Glutamatergic neuron (in vitro differentiated cells): ENCODE measurements around the gene SUMF1. TPM values are rescaled to one million over a fixed set of nuclear protein-coding genes. Genes with fewer than 3 reads are reported as not detected.
A peak's percentile ranks its signal among the peaks of the same experiment; 100 is the strongest.

Experiments
- DNase-seq: peaks from one replicate; pipeline ENCODE4 v3.0.0; 2022
- H3K27ac Mint-ChIP-seq: one replicate; pipeline ENCODE4 v1.8.0; 2020; ENCODE audit warnings: mild to moderate bottlenecking, mixed read lengths, inconsistent platforms; ENCODE audit not compliant: unreplicated experiment
- H3K27me3 Mint-ChIP-seq: one replicate; pipeline ENCODE4 v1.8.0; 2020; ENCODE audit warnings: mild to moderate bottlenecking, moderate library complexity, mixed read lengths, inconsistent platforms; ENCODE audit not compliant: unreplicated experiment
- H3K36me3 Mint-ChIP-seq: one replicate; pipeline ENCODE4 v1.8.0; 2020; ENCODE audit warnings: mild to moderate bottlenecking, mixed read lengths, inconsistent platforms; ENCODE audit not compliant: unreplicated experiment
- H3K4me1 Mint-ChIP-seq: one replicate; pipeline ENCODE4 v1.8.0; 2020; ENCODE audit warnings: mild to moderate bottlenecking, low read depth, mixed read lengths, inconsistent platforms; ENCODE audit not compliant: unreplicated experiment
- H3K4me3 Mint-ChIP-seq: one replicate; pipeline ENCODE4 v1.8.0; 2020; ENCODE audit warnings: mild to moderate bottlenecking, mixed read lengths, inconsistent platforms; ENCODE audit not compliant: unreplicated experiment
- H3K9me3 Mint-ChIP-seq: one replicate; pipeline ENCODE4 v1.8.0; 2020; ENCODE audit warnings: mild to moderate bottlenecking, moderate library complexity, mixed read lengths, inconsistent platforms; ENCODE audit not compliant: unreplicated experiment
- CTCF ChIP-seq: fragments of 200-600 bp; sonication (generic); IDR thresholded peaks from one replicate; pipeline ENCODE4 v1.5.0; 2021; ENCODE audit not compliant: partially characterized antibody, unreplicated experiment
- total RNA-seq: library from RNA; stranded (reverse); fragmentation: NEBNext Ultra II Directional; extraction: Animal tissue kit (Norgen Biotek cat#: 25700); gene quantifications from one replicate; pipeline ENCODE4 v1.2.1, GENCODE V29; 2021; ENCODE audit not compliant: unreplicated experiment

Gene SUMF1
- total RNA-seq, 1 donor from 2014 or later = 7.2 TPM

DNA sequence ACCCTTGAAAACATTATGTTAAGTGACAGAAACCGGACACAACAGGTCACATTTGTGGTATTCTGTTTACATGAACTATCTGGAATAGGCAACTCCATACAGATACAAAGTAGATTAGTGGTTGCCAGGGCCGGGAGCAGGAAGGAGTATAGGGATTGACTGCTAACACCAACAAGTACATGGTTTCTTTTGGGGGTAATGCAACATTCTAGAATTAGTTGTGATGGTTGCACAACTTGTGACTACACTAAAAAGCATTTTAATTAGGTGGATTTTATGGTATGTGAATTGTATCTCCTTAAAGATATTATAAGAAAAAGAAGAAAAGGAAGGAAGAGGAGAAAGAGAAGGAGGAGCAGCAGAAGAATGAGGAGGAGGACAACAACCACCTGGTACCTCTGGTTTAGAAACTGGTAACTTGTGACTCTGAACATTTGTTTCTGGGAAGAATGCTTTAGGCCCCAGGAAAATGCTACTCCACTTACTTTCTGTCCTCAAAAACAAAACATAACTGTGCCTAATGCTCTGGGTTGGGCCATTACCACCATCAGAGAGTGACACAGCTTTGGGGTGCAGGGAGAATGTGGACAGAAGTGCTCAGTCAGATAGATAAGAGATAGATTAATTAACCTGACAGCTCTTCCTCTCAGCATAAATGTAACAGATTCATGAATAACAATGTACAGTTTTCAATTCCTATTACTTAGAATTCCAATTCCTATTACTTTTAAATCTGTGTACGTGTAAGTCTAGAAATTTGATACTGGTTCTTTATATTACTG lies 143.6 kb downstream of the SUMF1 start:
- no peak for DNase-seq
- H3K9me3 Mint-ChIP-seq = peaks cover 4% of the 10 kb centered on the region
- TF ChIP-seq CTCF = no peak
- no peaks in the 10 kb centered on the region for H3K27me3 Mint-ChIP-seq
- H3K4me1 Mint-ChIP-seq = no peaks in the 10 kb centered on the region
- no peak overlapping the region for H3K4me3 Mint-ChIP-seq
- H3K36me3 Mint-ChIP-seq = peaks cover 10% of the 10 kb centered on the region
- no peak overlapping the region for H3K27ac Mint-ChIP-seq

GRCh38 chr3:4322635-4323034 lies 144.4 kb downstream of the SUMF1 start:
- Mint-ChIP-seq H3K4me3 (no peak overlapping the region), H3K27ac (no peak overlapping the region), H3K9me3 (peaks cover 3% of the 10 kb centered on the region), H3K27me3 (no peaks in the 10 kb centered on the region), H3K36me3 (peaks cover 9% of the 10 kb centered on the region), H3K4me1 (no peaks in the 10 kb centered on the region)
- TF ChIP-seq CTCF = no peak
- no peak for DNase-seq

DNA sequence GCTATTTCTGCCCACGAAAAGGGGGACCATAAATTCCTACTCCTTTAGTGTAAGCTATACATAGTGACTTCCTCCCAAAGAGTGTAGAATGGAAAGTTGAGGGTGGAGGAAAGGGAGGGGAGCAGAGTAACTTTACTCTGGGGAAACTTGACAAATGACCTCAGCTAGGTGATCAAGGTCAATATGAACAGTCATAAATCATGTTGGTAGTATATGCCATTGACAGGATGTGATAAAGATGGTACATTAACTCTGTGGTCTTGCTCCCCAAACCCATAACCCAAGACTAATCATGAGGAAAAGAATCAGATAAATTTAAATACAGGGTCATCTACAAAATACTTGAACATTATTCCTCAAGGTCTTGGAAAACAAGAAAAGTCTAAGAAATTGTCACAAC lies 145.3 kb downstream of the SUMF1 start:
- Mint-ChIP-seq H3K9me3 (no peaks in the 10 kb centered on the region), H3K4me1 (no peaks in the 10 kb centered on the region), H3K36me3 (peaks cover 4% of the 10 kb centered on the region), H3K27me3 (no peaks in the 10 kb centered on the region), H3K27ac (no peak overlapping the region), H3K4me3 (no peak overlapping the region)
- DNase-seq = no peak
- TF ChIP-seq CTCF = no peak

DNA sequence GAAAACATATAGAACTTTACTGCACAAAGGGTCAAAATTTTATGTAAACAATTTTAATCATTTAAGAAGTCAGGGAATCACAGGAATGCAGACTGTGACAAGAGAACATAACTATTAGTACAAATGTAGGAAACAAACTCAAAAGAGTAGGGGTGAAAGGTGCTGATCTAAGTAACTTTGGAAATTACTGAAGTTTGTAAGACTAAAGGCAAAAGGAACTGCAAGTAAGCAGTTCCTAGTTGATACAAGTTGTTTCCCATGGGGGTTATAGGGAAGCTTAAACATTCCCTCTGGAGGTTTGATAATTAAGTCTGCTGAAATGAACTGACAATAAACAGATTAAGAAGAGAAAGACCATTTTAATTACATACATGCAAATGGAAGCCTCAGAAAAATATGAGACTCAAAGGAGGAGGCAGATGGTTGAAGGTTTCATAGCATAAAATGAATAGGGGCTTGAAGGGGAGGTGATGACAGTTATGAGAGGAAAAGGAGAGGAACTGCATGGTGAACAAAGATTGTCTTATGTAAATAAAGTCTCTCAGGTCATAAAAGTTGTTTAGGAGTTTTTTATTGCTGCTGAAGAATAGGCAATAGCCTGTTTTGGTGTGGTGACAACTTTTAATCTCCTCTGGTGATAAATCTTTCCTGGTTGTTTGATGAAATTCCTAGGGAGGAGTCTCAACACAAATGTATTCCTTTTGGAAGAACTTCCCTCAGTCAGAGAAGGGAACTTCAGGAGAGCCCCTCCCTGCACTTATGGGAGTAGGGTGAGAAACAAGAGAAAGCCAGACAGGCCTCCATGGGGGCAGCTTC lies 146.8 kb downstream of the SUMF1 start:
- no peak for TF ChIP-seq CTCF
- H3K27me3 Mint-ChIP-seq = no peaks in the 10 kb centered on the region
- H3K4me3 Mint-ChIP-seq = no peak overlapping the region

DNA sequence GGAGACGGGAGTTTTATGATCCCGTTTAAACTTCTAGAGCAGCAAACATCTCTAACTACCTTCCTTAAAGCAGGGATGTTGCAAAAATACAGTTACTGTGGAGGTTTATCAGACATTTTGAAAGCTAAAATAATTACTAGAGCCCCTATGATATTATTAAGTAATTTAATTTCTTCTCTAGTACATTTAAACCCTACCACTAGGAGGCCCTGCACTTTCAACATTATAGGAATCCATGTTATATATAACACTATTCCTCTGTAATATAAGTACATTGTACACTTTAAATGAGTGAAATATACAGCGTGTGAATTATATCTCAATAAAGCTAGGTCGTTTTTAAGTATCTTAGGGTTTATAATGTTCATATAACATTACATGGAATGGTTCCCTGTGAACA lies 152.4 kb downstream of the SUMF1 start:
- Mint-ChIP-seq H3K27me3 (no peaks in the 10 kb centered on the region), H3K36me3 (peaks cover 13% of the 10 kb centered on the region), H3K27ac (no peak overlapping the region), H3K4me1 (peaks cover 5% of the 10 kb centered on the region), H3K9me3 (no peaks in the 10 kb centered on the region), H3K4me3 (no peak overlapping the region)
- peak; percentile 54 for TF ChIP-seq CTCF
- DNase-seq = no peak

More for the DNA sequence above, 146.8 kb downstream of the SUMF1 start:
- Mint-ChIP-seq H3K4me1 (no peaks in the 10 kb centered on the region), H3K9me3 (no peaks in the 10 kb centered on the region), H3K27ac (no peak overlapping the region), H3K36me3 (peaks cover 8% of the 10 kb centered on the region)
- DNase-seq = no peak
